Astrocyte of the spinal cord (primary cell): ENCODE data around the gene SHISA9.

ENCODE experiments used
- DNase-seq: peaks from one replicate; pipeline ENCODE4 v3.0.0; 2011; ENCODE audit warnings: low read depth, low spot score
- H3K4me3 ChIP-seq: 2 replicates; pipeline ENCODE4 v1.5.1; 2011; ENCODE audit warnings: low read depth, mild to moderate bottlenecking, low read length, moderate library complexity
- CTCF ChIP-seq: IDR thresholded peaks from 2 replicates; pipeline ENCODE4 v1.5.1; 2012; ENCODE audit warnings: low read depth, mild to moderate bottlenecking, low read length, inconsistent platforms
- in situ Hi-C: cut with HindIII; loops from 2 replicates; pipeline ENCODE4 v1.10.0; 2017; ENCODE audit warnings: low sequenced_read_pairs

SHISA9 gene

DNA sequence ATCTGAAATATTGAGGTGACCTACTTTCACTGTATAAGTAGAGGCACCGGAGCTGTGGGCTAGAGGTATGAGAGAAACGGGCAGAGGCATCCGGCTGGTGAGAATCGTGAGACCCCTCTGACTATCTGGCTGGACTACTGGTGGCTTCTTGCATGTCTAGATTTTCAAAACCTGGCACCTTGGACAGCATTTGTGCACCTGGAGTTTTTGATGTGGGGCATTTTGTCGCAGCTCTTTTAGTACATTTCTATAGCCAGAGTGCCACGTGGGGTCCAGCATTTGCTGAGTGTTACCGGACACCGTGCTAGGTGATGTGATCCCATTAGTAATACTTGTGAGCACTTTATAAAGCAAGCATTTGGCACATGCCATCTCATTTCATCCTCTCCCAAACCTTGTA is 32.6 kb upstream of the SHISA9 start:
- no peak overlapping the region for H3K4me3 ChIP-seq
- in situ Hi-C loops, result no loop called here
- no peak for DNase-seq
- TF ChIP-seq CTCF, result no peak

DNA sequence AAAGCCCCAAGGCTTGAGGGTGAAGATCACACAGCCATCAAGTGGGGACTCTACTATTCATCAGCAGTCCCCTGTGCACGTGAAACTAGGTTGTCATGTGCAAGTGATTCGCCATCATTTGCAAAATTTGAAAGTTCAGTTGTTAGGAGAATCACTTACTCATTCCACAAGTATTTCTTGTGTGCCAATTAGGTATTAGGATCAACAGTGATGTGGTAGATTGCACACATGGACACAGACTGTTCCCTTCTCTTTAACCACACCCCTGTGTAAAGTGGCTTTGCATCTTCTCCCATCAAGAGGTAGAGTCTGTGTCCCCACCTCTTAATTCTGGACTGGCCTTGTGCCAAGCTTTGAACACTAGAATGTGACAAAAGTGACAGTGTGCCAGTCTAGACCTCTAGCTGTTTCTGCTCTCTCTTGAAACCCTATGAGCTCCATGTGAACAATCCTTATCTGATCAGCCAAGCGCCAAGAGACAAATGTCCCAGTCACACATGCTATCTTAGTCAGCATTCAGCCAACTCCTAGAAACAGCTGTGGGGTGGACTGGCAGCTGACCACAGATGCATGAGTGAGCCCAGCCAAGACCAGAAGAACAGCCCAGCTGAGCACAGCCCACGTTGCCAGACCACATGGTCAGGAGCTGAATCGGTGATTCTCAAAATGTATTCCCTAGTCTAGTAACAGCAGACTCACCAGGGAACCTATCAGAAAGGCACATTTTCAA is 31.5 kb upstream of the SHISA9 start:
- DNase-seq, result no peak
- in situ Hi-C loops, result no loop called here
- no peak overlapping the region for H3K4me3 ChIP-seq
- TF ChIP-seq CTCF, result no peak

DNA sequence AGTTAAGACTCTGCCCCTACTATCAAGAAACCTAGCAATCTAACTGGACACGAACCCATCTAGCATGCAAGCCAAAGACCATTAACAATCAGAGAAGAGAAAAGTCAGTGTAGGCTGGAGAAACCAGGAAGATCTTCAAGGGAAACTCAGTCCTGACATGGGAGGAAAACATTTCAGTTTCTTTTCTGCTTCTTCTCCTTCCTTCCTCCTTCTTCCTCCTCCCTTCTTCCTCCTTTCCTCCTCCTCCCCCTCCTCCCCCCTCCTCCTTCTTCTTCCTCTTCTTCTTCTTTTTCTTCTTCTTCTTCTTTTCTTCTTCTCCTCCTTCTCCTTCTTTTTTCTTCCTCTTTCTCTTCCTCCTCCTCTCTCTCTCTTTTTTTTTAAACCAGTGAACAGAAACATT is 29.6 kb upstream of the SHISA9 start:
- H3K4me3 ChIP-seq, result no peak overlapping the region

GRCh38 chr16:12874186-12874585 is 27.2 kb upstream of the SHISA9 start:
- no peak overlapping the region for H3K4me3 ChIP-seq
- peak; percentile 22 for DNase-seq
- no peak for TF ChIP-seq CTCF
- in situ Hi-C loops, result no loop called here

More for the DNA sequence above, 29.6 kb upstream of the SHISA9 start:
- DNase-seq, result no peak
- no peak for TF ChIP-seq CTCF
- in situ Hi-C loops, result no loop called here

DNA sequence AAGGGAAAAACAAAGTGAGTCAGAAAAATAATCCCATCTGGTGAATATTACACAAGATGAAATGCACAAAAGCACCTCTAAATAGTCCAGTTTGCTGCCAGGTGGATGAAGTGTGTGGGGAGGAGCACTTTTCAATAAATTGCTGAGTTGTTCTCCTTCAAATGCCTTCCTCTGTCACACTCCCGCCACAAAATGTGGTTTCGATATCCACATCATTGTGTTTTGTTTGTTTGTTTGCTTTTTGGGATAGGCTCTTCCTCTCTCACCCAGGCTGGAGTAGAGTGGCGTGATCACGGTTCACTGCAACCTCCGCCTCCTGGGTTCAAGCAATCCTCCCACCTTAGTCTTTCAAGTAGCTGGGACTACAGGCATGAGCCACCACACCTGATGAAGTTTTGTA is 24.6 kb upstream of the SHISA9 start:
- DNase-seq, result no peak
- TF ChIP-seq CTCF, result no peak
- in situ Hi-C loops, result no loop called here
- no peak overlapping the region for H3K4me3 ChIP-seq

GRCh38 chr16:12878973-12879372 is 22.4 kb upstream of the SHISA9 start:
- DNase-seq, result no peak
- no peak for TF ChIP-seq CTCF
- no peak overlapping the region for H3K4me3 ChIP-seq
- in situ Hi-C loops, result no loop called here
